Endothelial cell of umbilical vein (primary cell): ENCODE data around the gene PTGIR.

Source experiments
- CTCF ChIP-seq, 2 donors: IDR thresholded peaks; 1 replicate in 1 of 2; 2 replicates in 1 of 2; pipeline ENCODE4 v1.5.1; 2011; ENCODE audit warnings: low read length in 2 of 2, mild to moderate bottlenecking in 2 of 2, moderate library complexity in 2 of 2, control low read depth in 1 of 2, inconsistent platforms in 1 of 2, low read depth in 1 of 2; ENCODE audit not compliant: insufficient read depth in 1 of 2; ENCODE audit errors: extremely low read depth in 1 of 2
- EZH2 ChIP-seq: IDR thresholded peaks from 2 replicates; pipeline ENCODE4 v1.6.1; 2012; ENCODE audit warnings: borderline replicate concordance, low read depth, mild to moderate bottlenecking, moderate library complexity, low read length, inconsistent platforms; ENCODE audit not compliant: severe bottlenecking
- JUN ChIP-seq: IDR thresholded peaks from 2 replicates; pipeline ENCODE4 v1.6.1; 2011; ENCODE audit warnings: borderline replicate concordance, low read depth; ENCODE audit not compliant: insufficient read length, insufficient read depth
- MYC ChIP-seq: IDR thresholded peaks from one replicate; pipeline ENCODE4 v1.6.1; 2011; ENCODE audit warnings: mild to moderate bottlenecking, low read depth, low read length
- POLR2A ChIP-seq: IDR thresholded peaks from 2 replicates; pipeline ENCODE4 v1.6.1; 2012; ENCODE audit warnings: low read depth, mild to moderate bottlenecking, control low read depth, low read length
- POLR2AphosphoS5 ChIP-seq: IDR thresholded peaks from 2 replicates; pipeline ENCODE4 v1.6.1; 2012; ENCODE audit warnings: low read depth, mild to moderate bottlenecking, control low read depth, low read length, moderate library complexity; ENCODE audit not compliant: insufficient read depth

- TF ChIP-seq MYC (no peak), CTCF (IDR thresholded peaks at IDR 0.05; ENCODE audit: extremely low read depth in 1 of 2, insufficient read depth in 1 of 2, low read depth in 1 of 2, low read length in 2 of 2) (no peak), POLR2A (no peak), EZH2 (no peak), JUN (no peak), POLR2AphosphoS5 (no peak)
Observed at GRCh38 chr19:46598372-46598917, 26.4 kb downstream of the PTGIR start.
